Measurements from ENCODE around the gene TMEM130. TPM values are rescaled to one million over a fixed set of nuclear protein-coding genes. Genes with fewer than 3 reads are reported as not detected.

TMEM130 gene
- total RNA-seq, 1 experiment from 2014 or later: 1.7 TPM

GRCh38 chr7:98868450-98868849, 1.4 kb downstream of the TMEM130 start:
- H3K4me1 Mint-ChIP-seq: peaks cover 5 to 19% of the 10 kb centered on the region in 2 experiments
- H3K27me3 ChIP-seq (ENCODE audit: insufficient read depth, low read length): peaks cover 12% of the 10 kb centered on the region; the same call in 1 of the 2 replicates
- H3K4me1 ChIP-seq (ENCODE audit: insufficient read depth, low read length): no peaks in the 10 kb centered on the region; the same call in 1 of the 2 replicates
- H3K27ac Mint-ChIP-seq: no peak overlapping the region
- H3K79me2 ChIP-seq (ENCODE audit: insufficient read depth, low read length): no peaks in the 10 kb centered on the region
- no peak overlapping the region for H3K18ac ChIP-seq (ENCODE audit: insufficient read length, low read depth, low read length)
- H4K8ac ChIP-seq (replicated peaks; ENCODE audit: insufficient read length, low read depth, low read length): no peak overlapping the region
- H3K23me2 ChIP-seq (ENCODE audit: insufficient read length, low read depth, low read length, poor library complexity, severe bottlenecking): peaks cover 9% of the 10 kb centered on the region
- H3K27me3 Mint-ChIP-seq (ENCODE audit: low read depth): peaks cover 53% of the 10 kb centered on the region
- DNase-seq: no peak
- H3K23ac ChIP-seq (ENCODE audit: insufficient read length, low read depth, low read length): no peak overlapping the region
- H3K56ac ChIP-seq (ENCODE audit: insufficient read length, low read depth, low read length): no peak overlapping the region
- H3K9me3 Mint-ChIP-seq: no peaks in the 10 kb centered on the region
- no peak overlapping the region for H2BK5ac ChIP-seq (ENCODE audit: insufficient read length, low read length)
- no peak overlapping the region for H3K4me2 ChIP-seq (ENCODE audit: insufficient read depth, insufficient read length, low read length)
- H2BK15ac ChIP-seq (ENCODE audit: low read depth, low read length): no peak overlapping the region
- no peak for TF ChIP-seq CTCF (conservative IDR thresholded peaks at IDR 0.05)
- no peak overlapping the region for H4K91ac ChIP-seq (ENCODE audit: insufficient read length, low read depth, low read length)
- H3K4me3 Mint-ChIP-seq: no peak overlapping the region; a peak in 1 of 5 replicates
- H2AFZ ChIP-seq (ENCODE audit: low read length): no peak overlapping the region
- H4K20me1 ChIP-seq (ENCODE audit: control insufficient read depth, insufficient read depth, insufficient read length): no peaks in the 10 kb centered on the region
- no peaks in the 10 kb centered on the region for H3K79me1 ChIP-seq (ENCODE audit: insufficient read depth, low read depth, low read length, poor library complexity, severe bottlenecking)
- no peak overlapping the region for H2BK12ac ChIP-seq (ENCODE audit: insufficient read length, low read depth, low read length)
- H2AK5ac ChIP-seq (ENCODE audit: insufficient read length, low read length): no peak overlapping the region
- H3T11ph ChIP-seq (ENCODE audit: low read length): no peak overlapping the region
- no peaks in the 10 kb centered on the region for H3K9me3 ChIP-seq (ENCODE audit: control insufficient read depth, low read depth, low read length)
- no peaks in the 10 kb centered on the region for H3K36me3 Mint-ChIP-seq (ENCODE audit: insufficient read depth in 1 of 3, low read depth in 3 of 3)
- no peak overlapping the region for H2BK120ac ChIP-seq (ENCODE audit: low read depth, low read length, poor library complexity, severe bottlenecking)
- H3K14ac ChIP-seq (ENCODE audit: insufficient read depth, low read length): no peak overlapping the region
- no peak overlapping the region for H4K5ac ChIP-seq (ENCODE audit: insufficient read length, low read depth, low read length)
- no CpG with 5 or more reads among the region's 2 CpGs for WGBS (ENCODE audit: extremely low coverage, insufficient read length, low lambda C conversion rate)
- no peak overlapping the region for H3K4ac ChIP-seq (ENCODE audit: low read depth, low read length)
- H2BK20ac ChIP-seq (ENCODE audit: low read depth, low read length, poor library complexity, severe bottlenecking): no peak overlapping the region
- no peak overlapping the region for H3K9ac ChIP-seq (ENCODE audit: extremely low read depth, insufficient read length, low read length)
- H3K27ac ChIP-seq (ENCODE audit: insufficient read length, low read depth, low read length): no peak overlapping the region
